GM19438 (cell line): ENCODE data around the gene ZSWIM6.
A peak's percentile ranks its signal among the peaks of the same experiment; 100 is the strongest.

Experiments used
- ATAC-seq: cut with Tn5 transposase; IDR thresholded peaks from one replicate; pipeline ENCODE4 v1.9.1; 2021; ENCODE audit warnings: low read depth; ENCODE audit not compliant: unreplicated experiment

The ZSWIM6 gene

GRCh38 chr5:61523997-61524396, 191.9 kb downstream of the ZSWIM6 start:
- ATAC-seq = no peak

DNA sequence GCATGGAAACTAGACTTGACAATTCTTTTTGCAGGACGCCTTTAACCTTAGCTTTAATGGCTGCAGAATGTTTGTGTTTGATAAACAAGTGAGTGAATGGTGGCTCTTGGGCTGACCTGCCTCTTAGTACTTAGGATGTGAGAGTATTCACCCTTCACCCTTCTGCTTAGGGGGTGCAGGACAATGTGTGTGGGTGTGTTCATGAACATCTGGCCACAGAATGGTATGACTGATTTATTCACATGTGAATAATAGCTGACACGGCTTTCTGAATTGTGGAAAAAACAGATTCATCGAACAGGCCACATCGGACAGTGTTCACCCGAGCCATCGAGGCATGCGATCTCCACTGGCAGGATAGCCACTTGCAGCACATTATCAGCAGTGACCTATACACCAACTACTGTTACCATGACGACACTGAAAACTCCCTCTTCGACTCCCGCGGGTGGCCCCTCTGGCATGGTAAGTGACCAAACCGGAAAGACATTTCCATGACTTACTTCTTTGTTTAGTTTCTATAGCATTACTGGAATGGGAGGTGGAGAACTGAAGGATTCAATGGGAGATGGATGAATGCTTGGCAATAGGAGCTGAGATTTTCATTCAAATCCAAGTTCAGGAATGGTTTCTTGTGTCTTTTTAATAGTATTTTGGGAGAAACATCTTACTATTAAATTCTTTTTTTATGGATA, 193.6 kb downstream of the ZSWIM6 start:
- no peak for ATAC-seq

- no peak for ATAC-seq
Measured at GRCh38 chr5:61526207-61526519, 194.1 kb downstream of the ZSWIM6 start.

GRCh38 chr5:61532983-61533382, 200.9 kb downstream of the ZSWIM6 start:
- no peak for ATAC-seq

GRCh38 chr5:61534481-61535267, 202.6 kb downstream of the ZSWIM6 start:
- ATAC-seq = peak; percentile 88

GRCh38 chr5:61535828-61536227, 203.8 kb downstream of the ZSWIM6 start:
- ATAC-seq = no peak

DNA sequence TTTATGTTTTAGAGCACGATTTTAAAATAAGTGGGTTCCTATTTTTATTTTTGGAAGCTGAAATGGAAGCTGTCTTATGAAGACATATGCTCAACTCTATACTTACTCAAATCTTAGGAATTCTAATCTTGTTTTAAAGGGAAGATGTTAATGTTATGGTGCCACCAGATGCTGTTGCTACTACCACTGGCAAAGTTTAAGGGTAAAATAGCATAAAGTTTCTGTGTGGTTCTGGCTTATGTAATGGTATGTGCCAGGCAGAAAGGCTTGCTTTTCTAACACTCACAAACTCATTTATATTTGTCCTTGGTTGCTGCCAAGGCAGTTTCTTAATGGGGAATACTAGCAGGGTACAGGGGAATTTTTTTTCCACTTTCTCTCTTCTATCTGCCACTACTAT, 204.9 kb downstream of the ZSWIM6 start:
- no peak for ATAC-seq

GRCh38 chr5:61538722-61539501, 206.9 kb downstream of the ZSWIM6 start:
- ATAC-seq = no peak

DNA sequence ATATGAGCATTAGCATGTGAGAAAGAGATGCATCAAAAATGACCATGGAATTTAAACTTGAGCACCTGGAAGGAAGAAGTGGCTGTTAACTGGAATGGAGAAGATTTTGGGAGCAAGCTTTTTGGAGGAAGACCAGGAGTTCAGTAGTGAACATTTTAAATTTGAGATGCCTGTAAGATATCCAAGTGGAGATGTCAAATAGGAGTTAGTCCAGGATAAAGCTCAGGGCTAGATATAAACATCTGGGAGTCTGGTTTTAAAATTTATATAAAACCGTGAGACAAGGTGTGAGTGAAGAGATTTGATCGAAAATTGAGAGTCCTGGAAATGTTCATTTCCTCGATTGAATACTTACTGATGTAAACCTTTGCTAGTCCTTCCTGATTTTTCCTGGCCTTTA, 217.5 kb downstream of the ZSWIM6 start:
- no peak for ATAC-seq

GRCh38 chr5:61551637-61552313, 219.7 kb downstream of the ZSWIM6 start:
- no peak for ATAC-seq

GRCh38 chr5:61559146-61559545, 227.1 kb downstream of the ZSWIM6 start:
- no peak for ATAC-seq

DNA sequence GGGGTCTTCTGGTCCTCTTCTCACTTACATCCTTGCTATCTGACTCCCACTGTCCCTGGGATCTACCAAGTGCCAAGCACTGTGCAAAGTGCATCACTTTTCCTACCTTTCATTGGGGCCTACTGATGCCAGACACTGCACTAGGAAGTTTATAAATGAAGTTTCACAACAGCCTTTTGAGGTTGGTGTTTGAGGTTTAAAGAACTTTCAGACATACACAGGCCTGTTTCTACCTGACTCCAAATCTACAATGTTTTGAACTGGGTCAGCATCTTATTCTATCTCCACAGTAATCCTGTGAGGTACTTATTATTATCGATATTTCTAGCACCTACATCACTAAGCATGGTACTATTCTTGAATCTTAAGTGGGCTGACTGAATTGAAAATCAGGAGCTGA, 227.7 kb downstream of the ZSWIM6 start:
- ATAC-seq = no peak

DNA sequence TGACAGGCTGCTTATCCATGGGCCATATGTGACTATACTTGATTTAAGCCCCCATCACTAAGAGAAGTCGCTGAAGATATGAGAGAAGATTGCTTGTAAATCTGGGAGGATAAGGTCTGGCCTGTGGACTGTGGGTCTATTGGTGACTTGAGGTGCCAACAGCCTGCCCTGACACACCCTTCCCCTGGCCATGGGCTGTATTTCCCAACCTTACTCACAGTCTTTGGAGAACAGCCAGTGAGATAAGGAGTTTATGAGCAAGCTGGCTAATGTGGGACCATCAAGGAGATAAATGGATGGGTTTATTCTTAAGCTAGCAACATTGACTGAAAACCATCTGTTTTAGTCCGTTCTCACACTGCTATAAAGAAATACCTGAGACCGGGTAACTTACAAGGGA, 231.3 kb downstream of the ZSWIM6 start:
- no peak for ATAC-seq

DNA sequence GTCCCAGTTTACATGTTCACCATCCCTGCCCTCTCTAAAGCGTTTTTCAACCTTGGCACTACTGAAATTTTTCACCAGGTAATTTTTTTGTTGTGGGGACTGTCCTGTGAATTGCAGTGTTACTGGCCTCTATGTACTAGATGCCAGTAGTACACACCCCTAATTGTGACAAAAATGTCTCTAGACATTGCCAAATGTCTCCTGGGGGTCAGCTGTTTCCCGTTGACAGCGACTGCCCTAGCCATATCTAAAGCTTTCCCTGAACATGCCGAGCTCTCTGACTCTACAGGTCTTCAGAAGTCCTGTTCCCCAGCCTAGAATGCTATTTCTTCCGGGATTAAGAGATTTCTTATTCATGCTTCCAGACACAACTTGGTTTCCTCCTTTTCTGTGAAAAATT, 235.3 kb downstream of the ZSWIM6 start:
- no peak for ATAC-seq

GRCh38 chr5:61569353-61569752, 237.3 kb downstream of the ZSWIM6 start:
- ATAC-seq = no peak

GRCh38 chr5:61570767-61571166, 238.7 kb downstream of the ZSWIM6 start:
- ATAC-seq = no peak

GRCh38 chr5:61572959-61573358, 240.9 kb downstream of the ZSWIM6 start:
- ATAC-seq = no peak

GRCh38 chr5:61575103-61575502, 243.0 kb downstream of the ZSWIM6 start:
- ATAC-seq = no peak

GRCh38 chr5:61575581-61575980, 243.5 kb downstream of the ZSWIM6 start:
- no peak for ATAC-seq

DNA sequence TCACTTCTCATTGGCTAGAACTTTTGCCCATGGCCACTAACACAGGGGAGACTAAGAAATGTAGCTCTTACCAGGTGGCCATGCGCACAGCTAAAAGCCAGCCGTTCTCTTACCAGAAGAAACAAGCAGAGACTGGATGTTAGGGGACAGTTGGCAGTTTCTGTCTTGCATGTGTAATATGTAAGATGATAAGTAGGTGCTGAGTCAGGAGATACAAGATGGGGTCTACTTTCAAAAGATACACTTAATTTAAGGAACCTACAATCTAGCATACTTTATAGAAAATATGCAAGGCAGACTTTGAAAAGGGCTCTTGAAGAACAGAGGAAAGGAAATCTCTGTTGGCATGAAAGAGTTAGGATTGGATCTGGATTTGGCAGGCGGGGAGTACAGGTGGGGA, 244.5 kb downstream of the ZSWIM6 start:
- ATAC-seq = no peak
